Measurements from ENCODE around the gene OOEP. TPM values are rescaled to one million over a fixed set of nuclear protein-coding genes. Genes with fewer than 3 reads are reported as not detected.

OOEP gene
- total and polyA plus RNA-seq, 7 donors: 0.15 TPM; not detected in 6

GRCh38 chr6:73369157-73369556, 540 bp downstream of the OOEP start:
- Histone ChIP-seq H3K36me3 (ENCODE audit: insufficient read depth in 1 of 2, low read depth in 1 of 2) (no peaks in the 10 kb centered on the region), H3K9me3 (no peaks in the 10 kb centered on the region), H3K27me3 (ENCODE audit: insufficient read depth in 3 of 3, low read length in 2 of 3) (no peaks in the 10 kb centered on the region), H3K27ac (no peak overlapping the region), H3K4me1 (no peaks in the 10 kb centered on the region), H3K4me3 (no peak overlapping the region)
- DNase-seq: no peak
- no peak for ATAC-seq
- WGBS, 3 donors: 94 to 96% (median 95%) methylated on average over 14 of the region's 14 CpGs
- no peak for TF ChIP-seq CTCF (IDR thresholded peaks at IDR 0.05)
- intact Hi-C loops (cut with DNase I): no loop called here

- no peak overlapping the region for H3K27ac ChIP-seq
- H3K4me3 ChIP-seq: no peak overlapping the region
- no peaks in the 10 kb centered on the region for H3K9me3 ChIP-seq
- 90 to 94% (median 91%) methylated on average over 4 of the region's 4 CpGs for WGBS, 3 donors
- no peaks in the 10 kb centered on the region for H3K27me3 ChIP-seq (ENCODE audit: insufficient read depth in 3 of 3, low read length in 2 of 3)
- ATAC-seq: no peak
- no peaks in the 10 kb centered on the region for H3K4me1 ChIP-seq
- no peak for TF ChIP-seq CTCF (IDR thresholded peaks at IDR 0.05)
- H3K36me3 ChIP-seq (ENCODE audit: insufficient read depth in 1 of 2, low read depth in 1 of 2): no peaks in the 10 kb centered on the region
- intact Hi-C loops (cut with DNase I): no loop called here
- DNase-seq: no peak
Observed at GRCh38 chr6:73368675-73369074, 1.0 kb downstream of the OOEP start.

GRCh38 chr6:73367761-73368355, 1.8 kb downstream of the OOEP start:
- 71 to 75% (median 72%) methylated on average over 16 of the region's 16 CpGs for WGBS, 3 donors
- Histone ChIP-seq H3K4me1 (no peaks in the 10 kb centered on the region), H3K27me3 (ENCODE audit: insufficient read depth in 3 of 3, low read length in 2 of 3) (no peaks in the 10 kb centered on the region), H3K4me3 (no peak overlapping the region), H3K9me3 (no peaks in the 10 kb centered on the region), H3K36me3 (ENCODE audit: insufficient read depth in 1 of 2, low read depth in 1 of 2) (no peaks in the 10 kb centered on the region), H3K27ac (no peak overlapping the region)
- intact Hi-C loops (cut with DNase I): no loop called here
- DNase-seq (no peak), ATAC-seq (no peak)
- no peak for TF ChIP-seq CTCF (IDR thresholded peaks at IDR 0.05)

- ATAC-seq (no peak), DNase-seq (no peak)
- Histone ChIP-seq H3K9me3 (no peaks in the 10 kb centered on the region), H3K4me1 (no peaks in the 10 kb centered on the region), H3K27me3 (ENCODE audit: insufficient read depth in 3 of 3, low read length in 2 of 3) (no peaks in the 10 kb centered on the region), H3K36me3 (ENCODE audit: insufficient read depth in 1 of 2, low read depth in 1 of 2) (no peaks in the 10 kb centered on the region), H3K4me3 (no peak overlapping the region), H3K27ac (no peak overlapping the region)
- TF ChIP-seq CTCF (IDR thresholded peaks at IDR 0.05): no peak
- intact Hi-C loops (cut with DNase I): no loop called here
- 85 to 89% (median 88%) methylated on average over 9 of the region's 9 CpGs for WGBS, 3 donors
Observed at GRCh38 chr6:73364549-73364948, 5.1 kb downstream of the OOEP start.

- DNase-seq: no peak
- H3K4me3 ChIP-seq: no peak overlapping the region
- no peak for ATAC-seq
- H3K27me3 ChIP-seq (ENCODE audit: insufficient read depth in 3 of 3, low read length in 2 of 3): no peaks in the 10 kb centered on the region
- H3K27ac ChIP-seq: no peak overlapping the region
- TF ChIP-seq CTCF (IDR thresholded peaks at IDR 0.05): no peak
- no peaks in the 10 kb centered on the region for H3K9me3 ChIP-seq
- H3K36me3 ChIP-seq (ENCODE audit: insufficient read depth in 1 of 2, low read depth in 1 of 2): no peaks in the 10 kb centered on the region
- WGBS, 3 donors: 86 to 89% (median 87%) methylated on average over 14 of the region's 14 CpGs
- intact Hi-C loops (cut with DNase I): no loop called here
- no peaks in the 10 kb centered on the region for H3K4me1 ChIP-seq
Observed at GRCh38 chr6:73364121-73364520, 5.6 kb downstream of the OOEP start.

Data from psoas muscle (tissue), 8 donors.